Uterus (tissue), 4 donors: ENCODE results near the gene C2CD4A. TPM values are rescaled to one million over a fixed set of nuclear protein-coding genes. Genes with fewer than 3 reads are reported as not detected.

Experiments
- DNase-seq, 2 donors: peaks; one replicate each; pipeline ENCODE4 v3.0.0-alpha.2; 2019 to 2020
- H3K27ac ChIP-seq, 2 donors: fragments of 200-600 bp; sonication (generic); 1 replicate in 1 of 2; 2 replicates in 1 of 2; pipeline ENCODE4 v1.5.1; 2016 to 2018
- H3K27me3 ChIP-seq, 2 donors: fragments of 200-600 bp; sonication (generic); one replicate each; pipeline ENCODE4 v1.5.1; 2018 to 2019; ENCODE audit warnings: control low read depth in 1 of 2
- H3K36me3 ChIP-seq, 2 donors: fragments of 200-600 bp; sonication (generic); one replicate each; pipeline ENCODE4 v1.5.1; 2019; ENCODE audit warnings: control low read depth in 1 of 2
- H3K4me1 ChIP-seq, 2 donors: fragments of 200-600 bp; sonication (generic); one replicate each; pipeline ENCODE4 v1.5.1; 2018 to 2019; ENCODE audit warnings: control low read depth in 1 of 2
- H3K4me3 ChIP-seq, 2 donors: fragments of 200-600 bp; sonication (generic); 1 replicate in 1 of 2; 2 replicates in 1 of 2; pipeline ENCODE4 v1.5.1; 2018 to 2019; ENCODE audit warnings: mild to moderate bottlenecking in 1 of 2
- H3K9me3 ChIP-seq, 2 donors: fragments of 200-600 bp; sonication (generic); one replicate each; pipeline ENCODE4 v1.5.1; 2019; ENCODE audit warnings: control low read depth in 1 of 2
- CTCF ChIP-seq, 4 experiments: fragments of 200-600 bp in 2 of 4; fragments of 450-650 bp in 2 of 4; sonication (generic) in 2 of 4; IDR thresholded peaks; one replicate each; pipeline ENCODE4 v1.5.1; 2016 to 2019; ENCODE audit warnings: antibody characterized with exemption in 4 of 4, mild to moderate bottlenecking in 2 of 4, moderate library complexity in 1 of 4
- POLR2A ChIP-seq, 2 donors: fragments of 450-650 bp; IDR thresholded peaks; one replicate each; pipeline ENCODE4 v1.6.1; 2016; ENCODE audit warnings: antibody characterized with exemption in 2 of 2, mild to moderate bottlenecking in 1 of 2, moderate library complexity in 1 of 2
- intact Hi-C: fragments of 100-400 bp; cut with DNase I; formaldehyde crosslinking; loops from one replicate; pipeline ENCODE4 v1.15.1; 2023; ENCODE audit warnings: low total_unique reads
- total RNA-seq, 4 donors: library from RNA; depleted of rRNA in 3 of 4; stranded (reverse); fragments of >200 nt in 3 of 4; gene quantifications; one replicate each; pipeline versions ENCODE4 v1.1.0 to v1.2.4, GENCODE V29; 2014 to 2023
- donor health status: DM: yes; HTN: yes; CAD: no.

Gene C2CD4A
- total RNA-seq, 4 donors from 2014 or later, result 0.21 TPM; not detected in 3

- intact Hi-C loops, result no loop called here
- Histone ChIP-seq H3K27ac (no peak overlapping the region), H3K4me3 (no peak overlapping the region), H3K36me3 (no peaks in the 10 kb centered on the region), H3K9me3 (no peaks in the 10 kb centered on the region), H3K27me3 (no peaks in the 10 kb centered on the region), H3K4me1 (no peaks in the 10 kb centered on the region)
- TF ChIP-seq POLR2A (IDR thresholded peaks at IDR 0.05) (no peak), CTCF (IDR thresholded peaks at IDR 0.05) (no peak)
- no peak for DNase-seq
These were observed 12.8 kb downstream of the C2CD4A start for GRCh38 chr15:62079594-62079993.

- Histone ChIP-seq H3K27me3 (no peaks in the 10 kb centered on the region), H3K36me3 (no peaks in the 10 kb centered on the region), H3K4me3 (no peak overlapping the region), H3K4me1 (no peaks in the 10 kb centered on the region), H3K27ac (no peak overlapping the region), H3K9me3 (no peaks in the 10 kb centered on the region)
- DNase-seq, result no peak
- intact Hi-C loops, result no loop called here
- TF ChIP-seq POLR2A (IDR thresholded peaks at IDR 0.05) (no peak), CTCF (IDR thresholded peaks at IDR 0.05) (no peak)
These were observed 16.7 kb downstream of the C2CD4A start for GRCh38 chr15:62083194-62084154.

GRCh38 chr15:62085740-62086139 is 19.0 kb downstream of the C2CD4A start:
- Histone ChIP-seq H3K27ac (no peak overlapping the region), H3K27me3 (no peaks in the 10 kb centered on the region), H3K36me3 (no peaks in the 10 kb centered on the region), H3K9me3 (no peaks in the 10 kb centered on the region), H3K4me1 (no peaks in the 10 kb centered on the region), H3K4me3 (no peak overlapping the region)
- TF ChIP-seq POLR2A (IDR thresholded peaks at IDR 0.05) (no peak), CTCF (IDR thresholded peaks at IDR 0.05) (no peak)
- no peak for DNase-seq
- intact Hi-C loops, result no loop called here

GRCh38 chr15:62087671-62088352 is 21.0 kb downstream of the C2CD4A start:
- TF ChIP-seq POLR2A (IDR thresholded peaks at IDR 0.05) (no peak), CTCF (IDR thresholded peaks at IDR 0.05) (no peak)
- intact Hi-C loops, result no loop called here
- Histone ChIP-seq H3K4me3 (no peak overlapping the region), H3K9me3 (no peaks in the 10 kb centered on the region), H3K4me1 (no peaks in the 10 kb centered on the region), H3K36me3 (no peaks in the 10 kb centered on the region), H3K27ac (no peak overlapping the region), H3K27me3 (no peaks in the 10 kb centered on the region)
- DNase-seq, result no peak

- H3K4me3 ChIP-seq, result no peak overlapping the region
- H3K36me3 ChIP-seq, result no peaks in the 10 kb centered on the region
- intact Hi-C loops, result no loop called here
- TF ChIP-seq POLR2A (IDR thresholded peaks at IDR 0.05) (no peak), CTCF (IDR thresholded peaks at IDR 0.05) (no peak)
- no peak for DNase-seq
- no peak overlapping the region for H3K27ac ChIP-seq
- no peaks in the 10 kb centered on the region for H3K4me1 ChIP-seq
- H3K9me3 ChIP-seq, result no peaks in the 10 kb centered on the region
- no peaks in the 10 kb centered on the region for H3K27me3 ChIP-seq
These were observed 21.5 kb downstream of the C2CD4A start for GRCh38 chr15:62088353-62088693.
